HEK293T (cell line): ENCODE data around the gene CEP83.

Experiments
- CTCF ChIA-PET: fragments of 350-600 bp; formaldehyde crosslinking; extraction: SDS; loops from one replicate; lab custom pipeline; 2021; ENCODE audit warnings: antibody characterized with exemption, inconsistent platforms; lab: Yijun Ruan, JAX
- POLR2A ChIA-PET: fragments of 350-600 bp; formaldehyde crosslinking; extraction: SDS; loops from one replicate; lab custom pipeline; 2020; ENCODE audit warnings: antibody characterized with exemption, inconsistent platforms; lab: Yijun Ruan, JAX
- DNase-seq: peaks from one replicate; pipeline ENCODE4 v3.0.0; 2012; ENCODE audit warnings: mixed read lengths; ENCODE audit errors: extremely low spot score
- ARNT ChIP-seq: fragments of 450-650 bp; IDR thresholded peaks from 2 replicates; pipeline ENCODE4 v1.6.1; 2017; ENCODE audit warnings: mild to moderate bottlenecking
- BHLHE40 ChIP-seq: fragments of 450-650 bp; IDR thresholded peaks from 2 replicates; pipeline ENCODE4 v1.6.1; 2016; ENCODE audit warnings: mild to moderate bottlenecking, moderate library complexity, borderline replicate concordance
- CTBP1 ChIP-seq: fragments of 450-650 bp; IDR thresholded peaks from 2 replicates; pipeline ENCODE4 v1.6.1; 2016; ENCODE audit warnings: borderline replicate concordance
- ELF4 ChIP-seq: fragments of 450-650 bp; IDR thresholded peaks from 2 replicates; pipeline ENCODE4 v1.6.1; 2017; ENCODE audit warnings: antibody characterized with exemption
- FOXA1 ChIP-seq: fragments of 450-650 bp; IDR thresholded peaks from 2 replicates; pipeline ENCODE4 v1.6.1; 2016; ENCODE audit warnings: mild to moderate bottlenecking
- FOXK2 ChIP-seq: fragments of 450-650 bp; IDR thresholded peaks from 2 replicates; pipeline ENCODE4 v1.6.1; 2016; ENCODE audit warnings: mild to moderate bottlenecking
- HDGF ChIP-seq: fragments of 450-650 bp; IDR thresholded peaks from 2 replicates; pipeline ENCODE4 v1.6.1; 2017; ENCODE audit warnings: antibody characterized with exemption, borderline replicate concordance
- L3MBTL2 ChIP-seq: fragments of 450-650 bp; conservative IDR thresholded peaks from 2 replicates; pipeline ENCODE4 v1.6.1; 2016; ENCODE audit warnings: mild to moderate bottlenecking
- LEF1 ChIP-seq: fragments of 450-650 bp; IDR thresholded peaks from 2 replicates; pipeline ENCODE4 v1.6.1; 2017; ENCODE audit warnings: mild to moderate bottlenecking, borderline replicate concordance
- NFRKB ChIP-seq: fragments of 450-650 bp; IDR thresholded peaks from 2 replicates; pipeline ENCODE4 v1.6.1; 2016; ENCODE audit warnings: mild to moderate bottlenecking, moderate library complexity
- PKNOX1 ChIP-seq: fragments of 450-650 bp; IDR thresholded peaks from 2 replicates; pipeline ENCODE4 v1.6.1; 2016
- SP1 ChIP-seq: fragments of 450-650 bp; IDR thresholded peaks from 2 replicates; pipeline ENCODE4 v1.6.1; 2017
- SUZ12 ChIP-seq: fragments of 450-650 bp; IDR thresholded peaks from 2 replicates; pipeline ENCODE4 v1.6.1; 2016; ENCODE audit warnings: mild to moderate bottlenecking
- TARDBP ChIP-seq: fragments of 450-650 bp; IDR thresholded peaks from 2 replicates; pipeline ENCODE4 v1.6.1; 2016
- ZNF384 ChIP-seq: fragments of 450-650 bp; IDR thresholded peaks from 2 replicates; pipeline ENCODE4 v1.6.1; 2016

The CEP83 gene

DNA sequence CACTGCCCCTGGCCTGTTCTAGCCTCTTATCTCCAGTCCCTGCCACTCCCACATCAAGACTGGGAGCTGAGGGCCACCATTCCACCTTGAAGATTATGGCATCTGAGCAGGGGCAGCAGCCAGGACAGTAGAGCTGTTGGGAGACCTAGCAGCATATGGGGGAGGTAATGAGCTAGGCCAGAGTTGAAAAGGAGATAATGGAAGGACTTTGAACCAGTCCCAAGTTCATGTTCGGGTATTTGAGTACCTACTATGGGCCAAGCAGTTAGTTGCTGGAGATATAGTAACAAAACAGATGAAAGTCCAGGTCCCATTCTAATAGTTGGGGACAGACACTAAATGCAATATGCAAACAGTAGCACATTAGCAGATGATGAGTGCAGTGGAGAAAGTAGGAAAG is 159.8 kb downstream of the CEP83 start:
- no peak for DNase-seq
- CTCF ChIA-PET: no interaction called here
- POLR2A ChIA-PET: no interaction called here
- no peak for TF ChIP-seq PKNOX1
- TF ChIP-seq BHLHE40: no peak
- no peak for TF ChIP-seq TARDBP

- no peak for DNase-seq
- ChIA-PET CTCF (no interaction called here), POLR2A (no interaction called here)
- TF ChIP-seq LEF1: no peak
Observed at GRCh38 chr12:94297876-94298505, 161.7 kb downstream of the CEP83 start.

DNA sequence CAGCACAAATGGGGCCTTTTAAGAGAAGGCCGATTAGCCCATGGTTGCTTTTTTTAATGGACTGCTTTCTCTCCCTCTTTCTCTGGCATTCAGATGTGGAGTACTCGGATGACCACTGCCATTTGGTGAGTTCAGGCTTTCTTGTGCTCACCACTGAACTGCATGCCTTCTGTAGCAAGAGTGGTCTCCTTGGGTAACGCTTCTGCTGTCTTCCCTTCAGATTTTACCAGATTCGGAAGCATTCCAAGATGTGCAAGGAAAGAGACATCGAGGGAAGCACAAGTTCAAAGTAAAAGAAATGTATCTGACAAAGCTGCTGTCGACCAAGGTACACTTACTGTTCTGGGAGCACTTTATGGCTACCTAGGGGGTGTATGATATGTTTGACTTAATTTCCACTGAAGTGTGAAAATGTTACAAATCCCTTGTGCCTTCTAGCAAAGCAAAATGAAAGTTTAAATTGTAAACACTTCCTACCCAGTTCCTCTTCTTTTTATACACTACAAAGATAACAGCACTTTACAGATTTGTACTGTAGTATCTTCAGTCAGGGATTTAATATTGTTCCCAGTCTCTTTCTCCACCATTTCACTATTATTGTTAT is 162.5 kb downstream of the CEP83 start:
- CTCF ChIA-PET: no interaction called here
- POLR2A ChIA-PET: no interaction called here
- no peak for DNase-seq
- TF ChIP-seq L3MBTL2 (no peak), NFRKB (no peak), BHLHE40 (no peak), SP1 (no peak), PKNOX1 (no peak), ARNT (no peak), ELF4 (no peak), HDGF (no peak), CTBP1 (no peak), SUZ12 (no peak), FOXA1 (no peak), FOXK2 (no peak), ZNF384 (no peak), TARDBP (no peak)

DNA sequence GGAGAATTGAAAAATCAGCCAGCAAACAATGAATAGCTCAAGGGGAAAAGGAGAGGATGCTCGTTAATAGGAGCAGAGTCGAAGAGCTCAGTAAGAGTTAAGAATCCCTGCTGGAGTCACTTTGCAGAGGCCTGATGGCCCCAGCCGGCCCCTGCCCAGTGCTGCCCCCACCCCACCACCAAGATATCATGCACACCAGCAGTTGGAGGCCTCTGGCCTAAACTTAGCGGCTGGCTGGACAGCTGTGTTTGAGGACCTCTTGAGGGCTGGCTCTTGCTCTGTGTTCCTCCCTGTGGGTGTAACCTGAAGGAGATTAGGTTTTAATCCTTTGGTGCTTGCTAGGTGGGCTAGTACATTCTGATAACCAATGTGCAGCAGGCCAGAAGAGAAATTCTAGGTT is 169.3 kb downstream of the CEP83 start:
- no peak for DNase-seq
- POLR2A ChIA-PET: no interaction called here

DNA sequence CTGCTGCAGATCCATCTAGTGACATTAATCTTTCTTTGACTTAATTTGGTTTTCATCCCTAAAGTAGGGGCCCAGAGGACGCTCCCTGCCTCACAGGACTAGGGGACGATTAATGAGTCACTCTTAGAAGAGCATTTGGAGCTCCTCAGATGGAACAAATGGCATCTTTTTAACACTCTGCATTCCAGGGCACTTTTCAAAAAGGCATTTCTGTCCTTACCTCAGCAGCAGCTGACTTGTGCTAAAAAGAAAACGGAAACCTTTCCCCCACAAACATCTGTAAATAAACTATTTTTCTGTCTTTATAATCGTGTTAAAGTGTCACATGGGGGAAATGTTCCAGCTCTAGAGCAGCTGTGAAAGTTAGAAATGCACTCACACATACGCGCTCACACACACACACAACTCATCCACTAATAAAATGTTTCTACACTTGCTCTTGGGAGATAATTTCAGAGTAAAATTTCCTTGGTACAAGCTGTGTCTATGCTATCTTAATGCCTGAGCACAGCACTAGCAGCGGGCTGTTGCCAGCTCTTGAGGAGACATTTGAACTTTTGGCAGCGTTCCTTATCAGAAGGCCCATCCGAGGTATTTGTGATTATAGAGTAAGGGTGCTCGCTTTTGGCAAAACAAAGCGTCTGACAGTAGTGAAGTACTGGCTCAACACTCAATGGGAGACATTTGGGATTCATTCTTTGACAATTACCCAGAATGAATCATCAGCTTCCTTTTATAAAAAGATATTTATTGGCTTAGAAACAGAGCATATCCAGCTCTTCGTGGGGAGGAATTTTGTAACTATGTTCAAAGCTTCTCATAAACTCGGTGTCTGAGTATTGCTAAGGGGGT is 170.0 kb downstream of the CEP83 start:
- CTCF ChIA-PET: no interaction called here
- POLR2A ChIA-PET: no interaction called here
- TF ChIP-seq ZNF384: no peak
- TF ChIP-seq ELF4: no peak
- no peak for TF ChIP-seq ARNT
- TF ChIP-seq PKNOX1: no peak
- TF ChIP-seq FOXK2: no peak
- no peak for TF ChIP-seq NFRKB
- TF ChIP-seq SP1: no peak
- TF ChIP-seq FOXA1: no peak
- TF ChIP-seq CTBP1: no peak
- no peak for DNase-seq

More for the DNA sequence above, 169.3 kb downstream of the CEP83 start:
- TF ChIP-seq L3MBTL2 (no peak), LEF1 (no peak), HDGF (no peak)
- CTCF ChIA-PET: no interaction called here

- POLR2A ChIA-PET: no interaction called here
- TF ChIP-seq SP1 (no peak), ZNF384 (no peak), HDGF (no peak), FOXA1 (no peak), LEF1 (no peak), ARNT (no peak), L3MBTL2 (no peak), ELF4 (no peak), SUZ12 (no peak)
- DNase-seq: no peak
- CTCF ChIA-PET: no interaction called here
Observed at GRCh38 chr12:94287245-94287628, 172.4 kb downstream of the CEP83 start.

GRCh38 chr12:94286583-94287244 is 173.0 kb downstream of the CEP83 start:
- ChIA-PET POLR2A (no interaction called here), CTCF (no interaction called here)
- DNase-seq: no peak
- no peak for TF ChIP-seq L3MBTL2
- no peak for TF ChIP-seq ARNT
- TF ChIP-seq BHLHE40: no peak
- no peak for TF ChIP-seq SUZ12
- TF ChIP-seq ZNF384: no peak
- TF ChIP-seq FOXA1: no peak
- TF ChIP-seq FOXK2: no peak
- no peak for TF ChIP-seq ELF4
- no peak for TF ChIP-seq LEF1
- no peak for TF ChIP-seq NFRKB
- no peak for TF ChIP-seq PKNOX1
- TF ChIP-seq TARDBP: no peak
- no peak for TF ChIP-seq CTBP1
- TF ChIP-seq SP1: no peak
- no peak for TF ChIP-seq HDGF
